SHP77 (cell line): ENCODE data around the gene PTK6.

ENCODE experiments used
- DNase-seq, 2 experiments: peaks; one replicate each; lab custom pipeline; 2025; lab: John Stamatoyannopoulos, UW

The PTK6 gene

DNA sequence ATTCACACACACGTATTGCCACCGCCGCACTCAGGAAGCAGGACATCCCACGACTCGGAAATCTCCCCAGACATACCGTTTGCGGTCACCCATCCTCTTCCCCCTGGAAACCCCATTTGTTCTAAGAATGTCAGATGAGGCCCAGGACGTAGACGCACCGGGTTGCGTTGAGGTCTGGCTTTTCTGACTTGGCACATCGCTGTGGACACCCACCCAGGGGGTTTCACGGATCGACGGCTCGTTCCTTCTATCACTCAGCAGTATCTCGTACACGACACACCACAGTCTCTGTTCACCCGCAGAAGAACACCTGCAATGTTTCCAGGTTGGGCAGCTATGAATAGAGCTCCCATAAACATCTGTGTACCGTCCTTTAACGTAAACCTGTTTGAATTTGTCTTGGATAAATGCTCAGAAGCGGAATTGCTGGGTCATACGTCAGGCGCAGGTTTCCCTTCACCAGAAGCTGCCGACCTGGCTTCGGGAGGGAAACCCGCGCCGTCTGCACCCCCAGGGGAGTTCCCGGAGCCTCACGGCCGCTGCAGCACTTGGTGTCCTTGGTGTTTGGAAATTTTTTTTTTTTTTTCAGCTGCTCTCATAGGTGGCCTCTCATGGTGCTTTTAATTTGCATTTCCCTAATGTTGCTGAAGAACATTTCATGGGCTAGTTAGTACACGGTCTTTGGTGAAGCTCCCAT lies 29.0 kb downstream of the PTK6 start:
- no peak for DNase-seq

DNA sequence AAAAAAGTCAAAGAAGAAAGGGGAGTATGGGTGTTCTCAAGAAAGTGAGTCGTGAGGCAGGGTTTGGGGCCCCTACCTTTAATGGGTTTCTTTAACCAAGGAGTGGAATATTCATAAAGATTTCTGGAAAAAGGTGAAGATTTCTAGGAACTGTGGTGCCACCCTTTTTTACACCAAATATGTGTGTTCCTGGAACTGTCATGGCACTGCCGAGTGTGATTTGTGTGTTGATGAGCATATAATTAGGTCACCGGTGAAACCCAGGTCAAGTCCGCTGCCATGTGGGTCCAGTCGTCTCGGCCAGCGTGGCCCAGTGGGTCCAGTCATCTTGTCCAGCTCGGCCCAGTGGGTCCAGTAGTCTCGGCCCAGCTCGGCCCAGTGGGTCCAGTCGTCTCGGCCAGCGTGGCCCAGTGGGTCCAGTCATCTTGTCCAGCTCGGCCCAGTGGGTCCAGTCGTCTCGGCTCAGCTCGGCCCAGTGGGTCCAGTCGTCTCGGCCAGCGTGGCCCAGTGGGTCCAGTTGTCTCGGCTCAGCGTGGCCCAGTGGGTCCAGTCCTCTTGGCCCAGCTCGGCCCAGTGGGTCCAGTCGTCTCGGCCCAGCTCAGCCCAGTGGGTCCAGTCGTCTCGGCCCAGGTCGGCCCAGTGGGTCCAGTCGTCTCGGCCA lies 30.0 kb downstream of the PTK6 start:
- no peak for DNase-seq

DNA sequence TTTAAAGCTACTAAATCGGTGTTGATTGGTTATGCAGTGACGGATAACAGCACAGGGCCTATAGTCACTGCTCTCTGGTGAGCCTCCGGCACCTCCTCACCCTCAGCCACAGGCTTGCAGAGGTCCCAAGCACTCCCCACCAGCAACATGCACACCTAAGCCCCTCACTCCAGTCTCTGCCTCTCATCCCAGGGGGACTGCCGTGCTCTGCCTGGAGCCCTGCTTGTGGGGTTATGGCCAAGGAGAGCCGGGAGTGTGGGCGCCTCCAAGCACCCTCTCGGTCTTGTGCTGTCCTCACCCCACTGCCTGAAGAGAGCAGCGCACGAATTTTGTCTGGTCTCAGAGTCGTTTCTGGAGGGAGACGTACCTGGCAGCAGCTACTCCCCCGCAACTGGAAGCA lies 31.5 kb downstream of the PTK6 start:
- DNase-seq: no peak

DNA sequence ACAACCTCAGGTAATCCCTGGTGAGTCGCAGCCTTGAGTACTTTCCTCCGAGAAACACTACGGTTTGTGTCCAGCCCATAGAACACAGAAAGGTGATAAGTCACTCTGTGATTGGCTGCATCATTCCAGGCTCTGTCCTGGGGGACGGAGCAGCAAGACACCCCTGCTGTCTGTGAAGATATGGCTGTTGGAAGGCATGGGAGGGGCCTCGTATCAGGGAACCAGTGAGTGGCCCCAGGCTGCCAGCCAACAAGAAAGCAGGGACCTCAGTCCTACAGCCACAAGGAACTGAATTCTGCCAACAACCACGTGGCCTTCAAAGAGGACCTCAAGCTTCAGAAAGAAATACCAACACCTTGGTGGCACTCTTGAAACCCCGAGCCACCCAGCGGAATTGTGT lies 31.9 kb downstream of the PTK6 start:
- no peak for DNase-seq

DNA sequence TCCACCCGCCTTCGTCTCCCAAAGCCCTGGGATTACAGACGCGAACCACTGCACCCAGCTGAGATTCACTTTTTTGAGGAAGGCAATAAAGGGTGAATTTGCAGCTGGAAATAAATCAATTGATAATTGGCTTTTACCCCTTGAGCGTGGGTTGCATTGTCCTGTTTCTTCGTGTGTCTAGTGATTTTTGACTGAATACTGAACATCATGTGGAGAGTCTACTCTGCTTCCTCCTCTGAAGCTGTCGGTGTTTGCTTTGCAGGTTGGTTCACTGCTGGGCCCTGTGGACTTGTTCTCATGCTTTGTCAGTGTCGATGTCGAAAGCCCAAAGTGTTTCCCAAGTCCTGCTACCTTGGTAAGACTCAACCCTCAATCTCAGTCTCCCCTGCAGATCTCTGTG lies 32.5 kb downstream of the PTK6 start:
- no peak for DNase-seq

DNA sequence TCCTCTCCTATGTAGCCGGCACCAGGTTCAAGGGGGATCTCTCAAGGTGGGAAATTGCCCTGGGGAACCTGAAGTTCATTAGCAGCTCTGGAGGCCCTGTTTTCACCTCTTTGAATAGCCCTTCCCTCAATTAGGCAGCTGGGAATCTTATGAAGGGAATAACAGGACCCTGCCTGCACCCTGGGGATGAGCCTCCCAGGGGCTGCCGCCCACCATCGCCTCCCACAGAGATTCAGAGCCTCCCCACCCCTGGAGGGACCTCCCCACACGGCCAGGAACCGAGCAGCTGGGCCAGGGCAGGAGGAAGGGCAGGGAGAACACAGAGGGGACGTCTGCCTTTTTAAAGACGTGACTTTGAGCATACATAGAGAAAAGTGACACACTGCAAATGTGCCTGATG lies 33.7 kb downstream of the PTK6 start:
- DNase-seq: no peak

DNA sequence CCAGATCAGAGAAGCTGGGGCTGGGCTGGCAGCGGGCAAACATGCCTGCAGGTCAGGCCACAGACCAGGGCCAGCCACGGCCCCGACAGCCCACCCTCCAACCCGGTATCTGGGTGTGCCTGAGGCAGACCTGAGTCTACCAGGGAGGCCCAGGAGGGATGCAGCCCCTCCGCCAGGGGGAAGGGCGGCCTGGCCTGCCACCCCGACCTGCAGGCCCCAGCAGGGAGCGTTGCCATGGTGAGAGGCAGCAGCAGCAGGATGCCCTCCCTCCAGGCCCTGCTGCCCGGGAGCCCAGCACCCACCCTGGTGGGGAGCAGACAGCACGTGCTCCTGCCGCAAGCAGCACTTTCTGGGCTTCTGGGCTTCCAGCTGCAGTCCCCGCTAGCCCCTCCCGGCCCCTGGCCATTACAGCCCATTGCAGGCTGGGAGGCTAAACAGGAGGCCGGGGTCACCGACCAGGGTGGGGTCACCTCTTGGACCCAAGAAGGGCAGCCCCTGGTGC lies 34.5 kb downstream of the PTK6 start:
- DNase-seq: peak; percentile 39 to 78

DNA sequence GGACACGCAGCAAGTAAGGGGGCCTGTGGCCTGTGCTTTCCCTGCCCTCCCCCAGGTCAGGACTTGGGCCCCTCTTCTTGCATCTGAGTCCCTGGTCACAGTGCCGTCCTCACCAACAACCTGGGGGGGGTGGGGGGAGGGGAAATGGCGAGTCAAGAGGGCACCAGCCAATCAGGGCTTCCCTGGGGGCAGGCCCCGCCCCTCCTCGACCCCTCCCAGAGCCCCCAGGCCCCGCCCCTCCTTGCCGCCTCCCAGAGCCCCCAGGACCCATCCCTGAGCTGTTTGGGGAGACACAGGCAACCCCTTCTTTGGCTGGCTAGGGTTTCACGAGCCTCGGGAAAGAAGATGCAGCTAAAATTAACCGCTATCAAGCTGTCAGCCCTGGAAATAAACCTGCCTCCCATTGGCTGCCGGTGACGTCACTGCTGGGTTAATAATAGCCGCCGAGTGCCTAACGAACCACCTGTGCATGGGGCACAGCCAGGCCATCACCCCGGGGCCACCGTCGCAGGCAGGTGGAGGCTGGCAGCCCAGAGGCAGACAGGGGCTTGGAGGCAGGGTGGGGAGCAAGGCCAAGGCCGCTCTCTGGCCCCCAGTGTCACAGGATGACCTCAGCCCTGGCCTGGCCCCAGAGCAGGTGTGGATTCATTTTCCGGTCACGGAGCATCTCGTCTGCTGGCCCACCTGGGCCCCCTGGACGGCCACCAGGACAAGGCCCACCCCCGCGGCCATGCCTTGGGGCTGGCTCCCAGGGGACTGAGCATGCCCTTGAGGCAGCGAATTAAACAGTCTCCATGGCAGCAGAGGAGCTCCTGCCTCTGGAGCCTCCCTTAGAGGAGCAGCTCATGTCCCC lies 35.1 kb downstream of the PTK6 start:
- peak; percentile 90 to 93 for DNase-seq

DNA sequence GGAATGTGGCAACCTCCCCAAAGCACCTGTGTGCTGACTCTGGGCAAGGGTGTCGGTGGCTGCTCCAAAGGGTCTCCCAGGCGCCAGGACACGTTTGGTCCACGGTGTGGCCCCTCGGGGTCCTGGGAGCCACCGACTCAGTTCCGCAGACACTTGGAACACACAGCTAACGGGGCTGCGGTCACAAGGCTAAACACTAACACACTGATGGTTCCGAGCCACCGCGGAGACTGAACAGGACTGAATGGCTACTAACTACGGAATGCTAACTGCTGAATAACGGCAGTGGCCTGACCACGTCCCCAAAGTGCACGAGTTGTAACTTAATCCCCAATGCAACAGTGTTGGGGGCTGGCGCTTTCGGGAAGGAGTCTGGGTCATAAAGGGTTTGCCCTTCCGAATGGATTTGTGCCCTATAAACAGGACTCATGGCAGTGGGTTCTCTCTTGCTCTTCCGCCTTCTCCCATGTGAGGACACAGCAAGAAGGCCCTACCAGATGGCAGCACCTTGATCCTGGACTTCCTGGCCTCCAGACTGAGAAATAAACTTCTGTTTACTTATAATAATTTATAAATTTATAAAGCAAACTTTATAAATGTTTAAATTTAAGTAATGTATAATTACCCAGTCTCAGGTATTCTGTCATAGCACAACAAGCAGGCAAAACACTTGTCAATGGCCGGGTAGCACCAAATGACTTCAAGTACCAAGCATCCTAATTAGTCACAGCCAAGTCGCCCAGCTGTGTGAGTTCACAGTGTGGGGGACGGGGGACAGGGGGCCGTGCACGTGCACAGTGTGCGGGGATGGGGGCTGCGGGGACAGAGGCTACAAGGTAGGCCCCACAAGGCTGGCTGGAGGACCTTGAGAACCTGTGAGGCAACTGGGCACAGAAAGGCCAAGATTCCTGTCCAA lies 36.0 kb downstream of the PTK6 start:
- DNase-seq: no peak

DNA sequence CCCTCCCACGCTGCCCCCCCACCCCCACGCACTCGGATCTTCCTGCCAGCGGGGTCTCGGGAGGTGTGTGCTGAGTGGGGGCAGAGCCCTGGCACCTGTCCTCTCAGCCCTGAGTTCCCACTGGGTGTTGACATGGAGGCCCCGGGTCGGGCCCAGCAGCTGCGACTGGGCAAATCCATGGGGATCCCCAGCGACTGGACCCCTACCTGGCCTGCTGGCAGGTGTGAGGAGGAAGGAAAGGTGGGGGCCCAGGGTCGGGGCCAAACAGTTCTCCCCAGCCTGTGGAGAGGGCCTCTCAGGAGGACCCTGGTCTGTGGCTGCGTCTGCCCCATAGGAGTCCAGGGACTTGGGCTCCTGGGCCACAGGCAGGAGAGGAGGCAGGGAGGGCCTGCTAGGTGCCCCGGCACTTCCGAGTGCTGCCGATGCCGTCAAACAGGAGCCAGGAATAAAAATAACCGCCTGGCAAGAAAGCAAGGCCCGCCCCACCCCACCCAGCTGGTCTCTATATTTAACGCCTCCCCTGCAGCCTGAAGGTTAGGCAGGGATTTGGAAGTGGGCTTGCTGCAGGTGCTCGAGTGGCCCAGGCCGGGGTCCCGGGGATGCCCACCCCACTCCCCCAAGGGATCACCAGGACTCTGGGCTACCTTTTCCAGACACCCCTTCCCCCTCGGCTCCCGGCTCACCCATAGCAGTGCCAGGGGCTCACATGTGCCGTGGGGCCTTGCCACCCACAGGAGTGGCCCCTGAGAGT lies 36.9 kb downstream of the PTK6 start:
- no peak for DNase-seq

DNA sequence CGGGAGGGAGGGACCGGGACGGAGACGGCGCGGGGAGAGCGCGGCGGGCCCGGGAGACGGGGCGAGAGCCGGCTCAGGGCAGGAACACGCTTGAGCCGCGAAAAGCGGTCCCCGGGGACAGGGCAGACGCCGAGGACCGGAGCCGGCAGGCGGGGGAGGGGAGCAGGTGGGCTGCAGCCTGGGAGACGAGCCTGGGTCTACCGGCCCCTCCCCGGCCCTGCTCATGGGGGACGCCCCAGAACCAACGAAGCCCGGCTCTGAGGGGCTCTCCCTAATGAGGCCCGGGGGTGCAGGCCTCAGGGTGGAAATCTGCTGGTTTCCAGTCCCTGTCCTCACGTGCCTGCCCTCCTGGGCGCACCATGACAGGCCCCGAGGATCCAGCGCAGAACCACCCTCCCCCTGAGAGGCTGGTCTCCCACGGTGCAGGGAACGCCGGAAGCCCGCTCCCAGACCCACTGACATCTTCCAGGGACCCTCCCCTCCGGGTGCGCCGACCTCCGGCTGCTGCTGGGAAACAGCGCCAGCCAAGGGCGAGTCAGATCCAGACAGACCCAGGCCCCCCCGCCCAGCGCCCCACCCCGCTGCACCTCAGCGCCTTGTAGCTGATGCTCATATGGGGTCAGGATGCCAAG lies 37.7 kb downstream of the PTK6 start:
- DNase-seq: no peak

DNA sequence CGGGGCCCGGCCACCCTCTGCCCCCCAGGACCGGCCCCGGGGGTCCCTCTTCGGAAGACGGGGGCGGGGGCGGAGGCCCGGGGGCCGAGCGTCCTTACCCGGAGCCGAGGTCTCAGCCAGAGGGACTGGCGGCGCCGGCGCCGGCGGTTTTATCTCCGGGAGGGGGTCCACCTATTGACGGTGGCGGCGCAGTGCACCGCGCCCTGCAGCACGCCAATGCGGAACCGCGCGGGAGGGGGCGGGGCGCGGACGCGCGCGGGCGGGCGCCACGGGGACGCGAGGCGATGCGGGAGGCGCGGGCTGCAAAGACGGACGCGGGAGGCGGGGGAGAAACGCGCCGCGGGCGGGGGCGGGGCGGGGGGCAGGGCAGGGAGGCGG lies 38.2 kb downstream of the PTK6 start, which contains the start of gene EEF1A2:
TSS of gene EEF1A2 (minus strand) at position 124 of the 378 bp plus-strand sequence. CDS start 1,320 bp downstream, outside the sequence.
- DNase-seq: no peak

DNA sequence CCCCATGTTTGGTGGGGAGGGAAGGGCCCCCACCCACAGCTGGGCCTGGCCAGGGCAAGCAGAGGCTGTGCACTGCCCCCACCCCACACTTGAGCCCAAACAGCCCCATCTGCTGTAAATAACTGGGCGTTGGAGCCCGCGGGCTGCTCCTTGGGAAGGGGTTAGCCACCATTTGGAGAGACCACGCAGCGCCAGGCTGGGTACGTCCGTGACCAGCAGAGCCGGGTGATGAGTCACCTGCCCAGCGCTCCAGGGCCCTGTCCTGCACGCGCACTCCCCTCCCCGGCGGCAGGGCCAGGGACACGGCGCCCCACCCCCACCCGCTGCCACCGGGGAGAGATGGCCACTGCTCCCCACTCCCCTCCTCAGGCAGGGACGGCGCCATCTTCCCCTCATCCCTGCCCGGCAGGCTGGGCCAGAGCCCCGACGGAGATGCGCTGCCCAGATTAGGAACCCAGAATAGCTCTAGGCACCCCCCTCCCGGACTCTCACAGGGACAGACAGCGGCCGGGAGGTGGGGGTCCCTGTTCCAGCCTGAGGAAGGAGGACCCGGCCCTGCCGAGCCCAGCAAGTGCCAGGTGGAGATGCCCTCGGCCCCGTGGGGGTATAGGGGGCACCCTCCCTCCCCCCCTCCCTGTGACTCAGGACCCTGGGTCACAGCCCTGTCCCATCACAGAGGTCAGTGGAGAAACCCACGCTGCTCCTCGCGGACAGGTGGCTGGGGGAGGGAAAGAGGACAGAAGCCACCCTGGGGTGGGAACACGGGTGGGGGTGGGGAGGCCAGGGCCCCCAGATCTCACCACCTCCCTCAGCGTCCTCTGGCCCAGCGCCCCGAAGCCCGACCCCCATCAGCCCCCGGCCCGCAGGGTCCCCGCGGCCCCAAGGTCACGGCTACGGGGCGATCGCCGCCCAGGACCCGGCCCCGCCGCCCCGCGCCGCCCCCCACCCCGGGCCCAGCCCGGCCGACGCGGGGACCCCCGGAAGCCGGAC lies 38.9 kb downstream of the PTK6 start:
- peak in 1 of 2 experiments; percentile 37 for DNase-seq

DNA sequence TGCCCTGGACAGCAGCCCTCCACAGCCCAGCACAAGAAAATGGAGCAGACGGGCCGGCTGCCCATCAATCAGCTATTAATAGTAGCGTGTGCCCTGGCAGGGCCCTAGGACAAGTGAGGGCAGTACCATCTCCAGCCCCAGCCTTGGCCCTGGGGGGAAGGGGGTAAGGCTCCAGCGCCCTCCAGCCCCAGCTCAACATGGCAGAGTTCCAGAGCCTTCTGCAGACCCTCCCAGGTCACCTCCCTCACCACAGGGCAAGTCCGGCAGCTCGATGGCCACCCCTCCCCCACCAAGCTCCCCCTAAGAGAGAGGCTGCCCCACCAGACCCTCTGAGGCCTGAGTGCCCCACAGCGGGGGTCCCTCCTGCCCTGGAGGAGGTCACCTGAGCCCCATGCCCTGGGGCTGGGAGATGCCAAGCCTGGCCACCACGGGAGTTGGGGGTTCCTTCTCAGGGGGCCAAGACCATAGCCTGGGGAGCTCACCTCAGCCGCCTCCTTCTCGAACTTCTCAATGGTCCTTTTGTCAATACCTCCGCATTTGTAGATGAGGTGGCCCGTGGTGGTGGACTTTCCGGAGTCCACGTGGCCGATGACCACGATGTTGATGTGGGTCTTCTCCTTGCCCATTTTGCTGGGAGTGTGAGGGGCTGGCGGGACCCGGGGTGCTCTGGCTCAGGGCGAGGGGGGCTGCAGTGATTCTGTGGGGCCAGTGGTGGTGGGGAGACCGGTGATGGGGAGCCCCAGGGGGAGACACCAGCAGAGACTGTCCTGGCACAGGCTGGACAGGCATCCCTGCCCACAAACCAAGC lies 39.8 kb downstream of the PTK6 start:
- DNase-seq: no peak

DNA sequence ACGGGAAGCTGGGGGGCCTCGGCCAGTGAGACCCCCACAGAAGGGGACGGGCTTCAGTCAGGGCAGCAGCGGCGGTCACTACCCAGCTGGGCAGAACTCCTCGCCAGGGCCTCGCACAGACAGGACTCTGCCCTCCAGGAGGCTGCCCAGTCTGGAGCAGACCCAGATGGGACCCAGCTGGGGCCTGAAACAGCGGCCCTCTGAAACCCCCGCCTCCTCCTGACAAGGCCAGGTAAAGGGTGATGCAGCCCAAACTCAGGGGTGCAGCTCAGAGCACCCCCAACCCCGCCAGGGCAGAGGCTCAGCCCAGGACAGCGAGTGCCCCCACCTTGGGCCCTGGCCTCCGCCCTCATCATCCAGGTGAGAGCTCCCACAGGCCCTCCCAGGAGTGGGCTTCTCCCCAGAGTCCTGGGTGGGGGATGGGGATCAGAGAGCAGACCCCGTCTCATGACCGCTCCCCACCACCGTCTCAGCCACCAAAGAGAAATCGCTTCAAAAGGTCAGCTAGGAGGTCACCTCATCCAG lies 40.5 kb downstream of the PTK6 start:
- DNase-seq: no peak

DNA sequence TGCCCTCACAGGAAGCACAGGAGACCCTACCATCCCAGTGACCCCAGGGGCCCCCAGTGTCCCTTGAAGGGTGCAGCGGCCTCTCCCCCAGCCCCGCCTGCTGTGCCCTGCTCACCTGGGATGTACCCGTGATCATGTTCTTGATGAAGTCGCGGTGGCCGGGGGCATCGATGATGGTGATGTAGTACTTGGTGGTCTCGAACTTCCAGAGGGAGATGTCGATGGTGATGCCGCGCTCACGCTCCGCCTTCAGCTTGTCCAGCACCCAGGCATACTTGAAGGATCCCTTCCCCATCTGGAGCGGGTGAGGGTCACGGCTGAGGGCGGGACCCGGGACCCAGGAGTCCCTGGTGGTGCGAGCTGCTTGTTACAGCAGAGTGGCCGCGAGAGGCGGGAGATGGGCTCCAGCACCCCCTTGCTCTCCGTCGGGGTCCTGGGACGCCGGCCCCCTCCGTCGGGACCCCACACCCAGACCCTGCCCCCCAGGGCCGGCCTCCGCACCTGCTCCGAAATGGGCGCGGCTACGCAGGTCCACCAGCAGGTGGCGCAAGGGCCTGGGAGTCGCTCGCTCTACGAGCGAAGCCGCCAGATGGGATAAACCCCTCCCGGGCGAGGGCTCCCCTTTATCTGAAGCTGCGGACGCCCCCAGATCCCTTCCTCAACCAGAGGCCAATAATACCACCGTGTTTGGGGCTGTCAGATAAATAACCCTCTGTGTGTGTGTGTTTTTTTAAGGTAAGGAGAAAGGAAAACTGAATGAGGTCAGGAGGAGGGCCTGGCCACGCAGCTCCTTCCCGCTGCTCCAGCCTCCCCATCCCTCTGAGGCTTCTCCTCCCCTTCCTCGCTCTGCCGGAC lies 41.2 kb downstream of the PTK6 start:
- peak; percentile 71 to 82 for DNase-seq

DNA sequence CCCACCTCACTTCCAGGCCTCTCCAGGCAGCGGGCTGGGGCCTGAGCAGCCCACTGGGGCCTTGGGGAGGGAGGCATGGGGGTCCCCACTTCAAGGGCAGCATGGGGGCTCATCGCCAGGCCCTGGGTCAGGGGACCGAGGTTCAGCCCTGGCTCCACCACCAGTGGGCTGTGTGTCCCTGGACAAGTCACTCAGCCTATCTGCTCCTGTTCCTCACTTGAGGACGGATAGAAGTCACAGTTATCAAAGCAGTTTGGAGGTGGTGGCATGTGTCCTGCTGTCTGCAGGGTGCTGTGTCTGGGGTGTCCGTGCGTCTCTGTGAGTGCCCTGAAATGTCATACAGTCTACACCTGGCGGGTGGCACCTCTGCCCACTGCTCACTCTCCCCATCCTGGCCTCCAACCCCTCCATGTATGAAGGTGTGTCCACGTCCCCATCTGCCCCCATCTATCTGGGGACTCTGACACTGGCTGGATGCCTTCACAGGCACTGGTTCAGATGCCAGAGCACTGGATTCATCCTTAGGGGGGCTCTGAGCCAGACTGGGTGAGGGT lies 41.9 kb downstream of the PTK6 start:
- no peak for DNase-seq
